Glutamatergic neuron (in vitro differentiated cells): ENCODE measurements around the gene ENPP3. TPM values are rescaled to one million over a fixed set of nuclear protein-coding genes. Genes with fewer than 3 reads are reported as not detected.

Source experiments
- DNase-seq: peaks from one replicate; pipeline ENCODE4 v3.0.0; 2022
- H3K27ac Mint-ChIP-seq: one replicate; pipeline ENCODE4 v1.8.0; 2020; ENCODE audit warnings: mild to moderate bottlenecking, mixed read lengths, inconsistent platforms; ENCODE audit not compliant: unreplicated experiment
- H3K27me3 Mint-ChIP-seq: one replicate; pipeline ENCODE4 v1.8.0; 2020; ENCODE audit warnings: mild to moderate bottlenecking, moderate library complexity, mixed read lengths, inconsistent platforms; ENCODE audit not compliant: unreplicated experiment
- H3K36me3 Mint-ChIP-seq: one replicate; pipeline ENCODE4 v1.8.0; 2020; ENCODE audit warnings: mild to moderate bottlenecking, mixed read lengths, inconsistent platforms; ENCODE audit not compliant: unreplicated experiment
- H3K4me1 Mint-ChIP-seq: one replicate; pipeline ENCODE4 v1.8.0; 2020; ENCODE audit warnings: mild to moderate bottlenecking, low read depth, mixed read lengths, inconsistent platforms; ENCODE audit not compliant: unreplicated experiment
- H3K4me3 Mint-ChIP-seq: one replicate; pipeline ENCODE4 v1.8.0; 2020; ENCODE audit warnings: mild to moderate bottlenecking, mixed read lengths, inconsistent platforms; ENCODE audit not compliant: unreplicated experiment
- H3K9me3 Mint-ChIP-seq: one replicate; pipeline ENCODE4 v1.8.0; 2020; ENCODE audit warnings: mild to moderate bottlenecking, moderate library complexity, mixed read lengths, inconsistent platforms; ENCODE audit not compliant: unreplicated experiment
- microRNA-seq: library from miRNA; unstranded; fragments of <30 nt; microRNA quantifications from one replicate; pipeline ENCODE4, GENCODE V29; 2020; ENCODE audit not compliant: unreplicated experiment
- total RNA-seq: library from RNA; stranded (reverse); fragmentation: NEBNext Ultra II Directional; extraction: Animal tissue kit (Norgen Biotek cat#: 25700); gene quantifications from one replicate; pipeline ENCODE4 v1.2.1, GENCODE V29; 2021; ENCODE audit not compliant: unreplicated experiment
- TF ChIP-seq, protein P1 (sequence below): fragments of 200-600 bp; sonication (generic); IDR thresholded peaks from one replicate; pipeline ENCODE4 v1.5.0; 2021; ENCODE audit not compliant: partially characterized antibody, unreplicated experiment

ENPP3 gene
- total RNA-seq, 1 donor from 2014 or later = not detected

- Mint-ChIP-seq H3K36me3 (no peaks in the 10 kb centered on the region), H3K27ac (no peak overlapping the region), H3K4me1 (no peaks in the 10 kb centered on the region), H3K9me3 (no peaks in the 10 kb centered on the region), H3K4me3 (no peak overlapping the region), H3K27me3 (no peaks in the 10 kb centered on the region)
- no peak for DNase-seq
- TF ChIP-seq, protein P1, sequence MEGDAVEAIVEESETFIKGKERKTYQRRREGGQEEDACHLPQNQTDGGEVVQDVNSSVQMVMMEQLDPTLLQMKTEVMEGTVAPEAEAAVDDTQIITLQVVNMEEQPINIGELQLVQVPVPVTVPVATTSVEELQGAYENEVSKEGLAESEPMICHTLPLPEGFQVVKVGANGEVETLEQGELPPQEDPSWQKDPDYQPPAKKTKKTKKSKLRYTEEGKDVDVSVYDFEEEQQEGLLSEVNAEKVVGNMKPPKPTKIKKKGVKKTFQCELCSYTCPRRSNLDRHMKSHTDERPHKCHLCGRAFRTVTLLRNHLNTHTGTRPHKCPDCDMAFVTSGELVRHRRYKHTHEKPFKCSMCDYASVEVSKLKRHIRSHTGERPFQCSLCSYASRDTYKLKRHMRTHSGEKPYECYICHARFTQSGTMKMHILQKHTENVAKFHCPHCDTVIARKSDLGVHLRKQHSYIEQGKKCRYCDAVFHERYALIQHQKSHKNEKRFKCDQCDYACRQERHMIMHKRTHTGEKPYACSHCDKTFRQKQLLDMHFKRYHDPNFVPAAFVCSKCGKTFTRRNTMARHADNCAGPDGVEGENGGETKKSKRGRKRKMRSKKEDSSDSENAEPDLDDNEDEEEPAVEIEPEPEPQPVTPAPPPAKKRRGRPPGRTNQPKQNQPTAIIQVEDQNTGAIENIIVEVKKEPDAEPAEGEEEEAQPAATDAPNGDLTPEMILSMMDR = no peak
Measured at GRCh38 chr6:131795366-131795765, 158.3 kb downstream of the ENPP3 start.

Small RNA genes lying within 50 kb of the gene (microRNA-seq; reads per million reads assigned to microRNA genes)
- not detected for gene MIR548H5

Other genes starting within 250 kb of the ENPP3 start
- gene ARG1, start 64.1 kb upstream of the ENPP3 start, total RNA-seq = not detected
- 38.8 TPM for gene MED23, start 9.1 kb upstream of the ENPP3 start, total RNA-seq
- gene OR2A4, start 64.1 kb downstream of the ENPP3 start, total RNA-seq = not detected
- gene CTAGE9, start 73.7 kb downstream of the ENPP3 start, total RNA-seq = not detected
- 2.4 TPM for gene ENPP1, start 170.7 kb downstream of the ENPP3 start, total RNA-seq